ENCODE data around the gene ZGLP1. TPM values are rescaled to one million over a fixed set of nuclear protein-coding genes. Genes with fewer than 3 reads are reported as not detected.

Gene ZGLP1
- total RNA-seq, 1 experiment from 2014 or later, result 1.3 TPM

DNA sequence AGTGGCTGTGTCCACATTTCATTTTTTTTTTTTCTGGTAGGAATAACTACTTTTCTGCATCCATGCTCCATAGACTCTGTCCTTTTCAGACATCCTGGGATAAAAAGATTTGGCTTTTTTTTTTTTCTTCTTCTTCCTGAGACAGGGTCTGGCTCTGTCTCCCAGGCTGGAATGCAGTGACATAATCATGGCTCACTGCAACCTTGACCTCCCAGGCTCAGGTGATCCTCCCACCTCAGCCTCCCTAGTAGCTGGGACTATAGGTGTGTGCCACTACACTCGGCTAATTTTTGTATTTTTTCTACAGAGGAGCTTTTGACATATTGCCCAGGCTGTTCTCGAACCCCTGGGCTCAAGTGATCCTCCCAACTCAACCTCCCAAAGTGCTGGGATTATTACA lies 33.9 kb upstream of the ZGLP1 start:
- Histone ChIP-seq H3K27me3 (ENCODE audit: control insufficient read depth, insufficient read depth, low read length) (no peaks in the 10 kb centered on the region), H3K4me3 (ENCODE audit: low read depth in 2 of 2, low read length in 2 of 2) (no peak overlapping the region), H3K9me3 (ENCODE audit: control insufficient read depth, insufficient read depth, low read depth, low read length) (no peaks in the 10 kb centered on the region), H3K27ac (ENCODE audit: low read length) (no peak overlapping the region), H3K4me1 (ENCODE audit: control insufficient read depth, insufficient read depth, low read length) (no peaks in the 10 kb centered on the region), H3K36me3 (ENCODE audit: control insufficient read depth, insufficient read depth, low read length) (no peaks in the 10 kb centered on the region)
- ChIA-PET POLR2A (no interaction called here), CTCF (no interaction called here)
- TF ChIP-seq, protein P1, sequence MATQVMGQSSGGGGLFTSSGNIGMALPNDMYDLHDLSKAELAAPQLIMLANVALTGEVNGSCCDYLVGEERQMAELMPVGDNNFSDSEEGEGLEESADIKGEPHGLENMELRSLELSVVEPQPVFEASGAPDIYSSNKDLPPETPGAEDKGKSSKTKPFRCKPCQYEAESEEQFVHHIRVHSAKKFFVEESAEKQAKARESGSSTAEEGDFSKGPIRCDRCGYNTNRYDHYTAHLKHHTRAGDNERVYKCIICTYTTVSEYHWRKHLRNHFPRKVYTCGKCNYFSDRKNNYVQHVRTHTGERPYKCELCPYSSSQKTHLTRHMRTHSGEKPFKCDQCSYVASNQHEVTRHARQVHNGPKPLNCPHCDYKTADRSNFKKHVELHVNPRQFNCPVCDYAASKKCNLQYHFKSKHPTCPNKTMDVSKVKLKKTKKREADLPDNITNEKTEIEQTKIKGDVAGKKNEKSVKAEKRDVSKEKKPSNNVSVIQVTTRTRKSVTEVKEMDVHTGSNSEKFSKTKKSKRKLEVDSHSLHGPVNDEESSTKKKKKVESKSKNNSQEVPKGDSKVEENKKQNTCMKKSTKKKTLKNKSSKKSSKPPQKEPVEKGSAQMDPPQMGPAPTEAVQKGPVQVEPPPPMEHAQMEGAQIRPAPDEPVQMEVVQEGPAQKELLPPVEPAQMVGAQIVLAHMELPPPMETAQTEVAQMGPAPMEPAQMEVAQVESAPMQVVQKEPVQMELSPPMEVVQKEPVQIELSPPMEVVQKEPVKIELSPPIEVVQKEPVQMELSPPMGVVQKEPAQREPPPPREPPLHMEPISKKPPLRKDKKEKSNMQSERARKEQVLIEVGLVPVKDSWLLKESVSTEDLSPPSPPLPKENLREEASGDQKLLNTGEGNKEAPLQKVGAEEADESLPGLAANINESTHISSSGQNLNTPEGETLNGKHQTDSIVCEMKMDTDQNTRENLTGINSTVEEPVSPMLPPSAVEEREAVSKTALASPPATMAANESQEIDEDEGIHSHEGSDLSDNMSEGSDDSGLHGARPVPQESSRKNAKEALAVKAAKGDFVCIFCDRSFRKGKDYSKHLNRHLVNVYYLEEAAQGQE (IDR thresholded peaks at IDR 0.05; ENCODE audit: insufficient read depth in 1 of 2, low read depth in 2 of 2, low read length in 1 of 2), result no peak
- no peak for TF ChIP-seq POLR2AphosphoS5 (IDR thresholded peaks at IDR 0.05; ENCODE audit: low read depth, low read length)
- TF ChIP-seq TCF7L2 (IDR thresholded peaks at IDR 0.05; ENCODE audit: low read depth, low read length), result no peak
- TF ChIP-seq SIN3A (IDR thresholded peaks at IDR 0.05; ENCODE audit: borderline replicate concordance, insufficient read depth, low read depth, low read length), result no peak
- TF ChIP-seq, protein P2, sequence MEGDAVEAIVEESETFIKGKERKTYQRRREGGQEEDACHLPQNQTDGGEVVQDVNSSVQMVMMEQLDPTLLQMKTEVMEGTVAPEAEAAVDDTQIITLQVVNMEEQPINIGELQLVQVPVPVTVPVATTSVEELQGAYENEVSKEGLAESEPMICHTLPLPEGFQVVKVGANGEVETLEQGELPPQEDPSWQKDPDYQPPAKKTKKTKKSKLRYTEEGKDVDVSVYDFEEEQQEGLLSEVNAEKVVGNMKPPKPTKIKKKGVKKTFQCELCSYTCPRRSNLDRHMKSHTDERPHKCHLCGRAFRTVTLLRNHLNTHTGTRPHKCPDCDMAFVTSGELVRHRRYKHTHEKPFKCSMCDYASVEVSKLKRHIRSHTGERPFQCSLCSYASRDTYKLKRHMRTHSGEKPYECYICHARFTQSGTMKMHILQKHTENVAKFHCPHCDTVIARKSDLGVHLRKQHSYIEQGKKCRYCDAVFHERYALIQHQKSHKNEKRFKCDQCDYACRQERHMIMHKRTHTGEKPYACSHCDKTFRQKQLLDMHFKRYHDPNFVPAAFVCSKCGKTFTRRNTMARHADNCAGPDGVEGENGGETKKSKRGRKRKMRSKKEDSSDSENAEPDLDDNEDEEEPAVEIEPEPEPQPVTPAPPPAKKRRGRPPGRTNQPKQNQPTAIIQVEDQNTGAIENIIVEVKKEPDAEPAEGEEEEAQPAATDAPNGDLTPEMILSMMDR (IDR thresholded peaks at IDR 0.05), result no peak
- ATAC-seq (no peak), DNase-seq (ENCODE audit: low read depth, low spot score) (no peak)
- in situ Hi-C loops (cut with HindIII; ENCODE audit: low pct_unique_long_range_greater_than_20kb, low sequenced_read_pairs) (no loop called here), intact Hi-C loops (cut with micrococcal nuclease; ENCODE audit: unreplicated experiment) (no loop called here)
- BruUV-seq (replicated peaks), result no TSS peak

DNA sequence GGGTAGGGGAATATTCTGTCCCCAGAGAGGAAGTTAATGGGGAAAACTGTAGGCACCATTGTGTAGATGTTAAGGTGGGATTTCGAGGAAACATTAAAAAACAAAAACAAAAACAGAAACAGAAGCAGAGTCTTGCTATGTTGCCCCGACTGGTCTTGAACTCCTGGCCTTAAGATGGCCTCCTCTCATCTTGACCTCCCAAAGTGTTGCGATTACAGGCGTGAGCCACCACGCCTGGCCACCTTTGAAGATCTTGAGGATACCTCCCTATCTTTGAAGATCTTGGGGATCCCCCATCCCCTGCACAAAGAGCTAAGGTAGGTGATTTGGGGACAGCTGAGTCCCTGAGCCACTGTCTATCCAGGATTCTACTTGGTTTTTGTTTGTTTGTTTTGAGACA lies 30.4 kb upstream of the ZGLP1 start:
- Histone ChIP-seq H3K9me3 (ENCODE audit: control insufficient read depth, insufficient read depth, low read depth, low read length) (no peaks in the 10 kb centered on the region), H3K27ac (ENCODE audit: low read length) (no peak overlapping the region), H3K27me3 (ENCODE audit: control insufficient read depth, insufficient read depth, low read length) (no peaks in the 10 kb centered on the region), H3K4me3 (ENCODE audit: low read depth in 2 of 2, low read length in 2 of 2) (no peak overlapping the region), H3K36me3 (ENCODE audit: control insufficient read depth, insufficient read depth, low read length) (no peaks in the 10 kb centered on the region), H3K4me1 (ENCODE audit: control insufficient read depth, insufficient read depth, low read length) (peaks cover 5% of the 10 kb centered on the region)
- DNase-seq (ENCODE audit: low read depth, low spot score) (no peak), ATAC-seq (no peak)
- ChIA-PET CTCF (no interaction called here), POLR2A (no interaction called here)
- TF ChIP-seq TCF7L2 (IDR thresholded peaks at IDR 0.05; ENCODE audit: low read depth, low read length) (no peak), SIN3A (IDR thresholded peaks at IDR 0.05; ENCODE audit: borderline replicate concordance, insufficient read depth, low read depth, low read length) (no peak)
- TF ChIP-seq, protein P2 (IDR thresholded peaks at IDR 0.05), result no peak
- no TSS peak for BruUV-seq (replicated peaks)
- intact Hi-C loops (cut with micrococcal nuclease; ENCODE audit: unreplicated experiment), result no loop called here
- in situ Hi-C loops (cut with HindIII; ENCODE audit: low pct_unique_long_range_greater_than_20kb, low sequenced_read_pairs), result no loop called here

Data from Panc1 (cell line).